Progenitor cell of endocrine pancreas (in vitro differentiated cells): ENCODE measurements around the gene ZIC5. TPM values are rescaled to one million over a fixed set of nuclear protein-coding genes. Genes with fewer than 3 reads are reported as not detected.

Experiments used
- DNase-seq: peaks from one replicate; pipeline ENCODE4 v3.0.0; 2021; ENCODE audit warnings: low spot score; ENCODE audit not compliant: unreplicated experiment
- H3K27ac Mint-ChIP-seq: 2 replicates; pipeline ENCODE4 v1.8.0; 2021; ENCODE audit warnings: mild to moderate bottlenecking, moderate library complexity, mixed read lengths
- H3K27me3 Mint-ChIP-seq: 2 replicates; pipeline ENCODE4 v1.8.0; 2021; ENCODE audit warnings: mixed read lengths
- H3K36me3 Mint-ChIP-seq: 2 replicates; pipeline ENCODE4 v1.8.0; 2022; ENCODE audit warnings: mixed read lengths; ENCODE audit not compliant: insufficient read depth
- H3K4me1 Mint-ChIP-seq: 2 replicates; pipeline ENCODE4 v1.8.0; 2021; ENCODE audit warnings: low read depth, mixed read lengths
- H3K4me3 Mint-ChIP-seq: 2 replicates; pipeline ENCODE4 v1.8.0; 2021; ENCODE audit warnings: low read depth, mild to moderate bottlenecking, moderate library complexity, mixed read lengths
- H3K9me3 Mint-ChIP-seq: 2 replicates; pipeline ENCODE4 v1.8.0; 2021; ENCODE audit warnings: low read depth, mixed read lengths
- CTCF ChIP-seq: fragments of 200-600 bp; sonication (generic); IDR thresholded peaks from one replicate; pipeline ENCODE4 v1.5.0; 2021; ENCODE audit warnings: antibody characterized with exemption, mild to moderate bottlenecking; ENCODE audit not compliant: unreplicated experiment
- total RNA-seq: library from RNA; stranded (reverse); gene quantifications from 2 replicates; pipeline ENCODE4 v1.2.1, GENCODE V29; 2021

The ZIC5 gene
- total RNA-seq, 1 donor from 2014 or later = not detected

GRCh38 chr13:99975626-99976025, 4.1 kb upstream of the ZIC5 start:
- Mint-ChIP-seq H3K27ac (no peak overlapping the region), H3K9me3 (no peaks in the 10 kb centered on the region), H3K4me1 (no peaks in the 10 kb centered on the region), H3K4me3 (no peak overlapping the region), H3K36me3 (no peaks in the 10 kb centered on the region), H3K27me3 (peaks cover 83% of the 10 kb centered on the region)
- no peak for DNase-seq
- no peak for TF ChIP-seq CTCF

GRCh38 chr13:99974939-99975561, 3.5 kb upstream of the ZIC5 start:
- Mint-ChIP-seq H3K27ac (no peak overlapping the region), H3K4me3 (no peak overlapping the region), H3K27me3 (peaks cover 84% of the 10 kb centered on the region), H3K4me1 (peaks cover under 1% of the 10 kb centered on the region), H3K9me3 (no peaks in the 10 kb centered on the region), H3K36me3 (no peaks in the 10 kb centered on the region)
- no peak for TF ChIP-seq CTCF
- DNase-seq = no peak

GRCh38 chr13:99974296-99974938, 2.9 kb upstream of the ZIC5 start:
- no peak for DNase-seq
- TF ChIP-seq CTCF = no peak
- no peaks in the 10 kb centered on the region for H3K36me3 Mint-ChIP-seq
- no peaks in the 10 kb centered on the region for H3K9me3 Mint-ChIP-seq
- H3K4me1 Mint-ChIP-seq = peaks cover 4% of the 10 kb centered on the region
- H3K27ac Mint-ChIP-seq = no peak overlapping the region
- H3K4me3 Mint-ChIP-seq = no peak overlapping the region
- peaks cover 86% of the 10 kb centered on the region for H3K27me3 Mint-ChIP-seq

- DNase-seq = no peak
- TF ChIP-seq CTCF = no peak
- no peak overlapping the region for H3K27ac Mint-ChIP-seq
- no peak overlapping the region for H3K4me3 Mint-ChIP-seq
- no peaks in the 10 kb centered on the region for H3K36me3 Mint-ChIP-seq
- H3K9me3 Mint-ChIP-seq = no peaks in the 10 kb centered on the region
- H3K27me3 Mint-ChIP-seq = peaks cover 86% of the 10 kb centered on the region
- H3K4me1 Mint-ChIP-seq = peaks cover 6% of the 10 kb centered on the region
Measured at GRCh38 chr13:99973808-99974185, 2.2 kb upstream of the ZIC5 start.

GRCh38 chr13:99973163-99973807, 1.7 kb upstream of the ZIC5 start:
- H3K27me3 Mint-ChIP-seq = peaks cover 82% of the 10 kb centered on the region
- H3K4me1 Mint-ChIP-seq = peaks cover 6% of the 10 kb centered on the region
- no peaks in the 10 kb centered on the region for H3K36me3 Mint-ChIP-seq
- H3K4me3 Mint-ChIP-seq = no peak overlapping the region
- no peak for TF ChIP-seq CTCF
- no peak for DNase-seq
- no peaks in the 10 kb centered on the region for H3K9me3 Mint-ChIP-seq
- H3K27ac Mint-ChIP-seq = no peak overlapping the region
